Calu3 (cell line): ENCODE results near the gene FAHD2A. TPM values are rescaled to one million over a fixed set of nuclear protein-coding genes. Genes with fewer than 3 reads are reported as not detected.

Source experiments
- BruUV-seq: library from RNA; stranded (reverse); fragments of 400-500 nt; replicated peaks from 2 replicates; lab custom pipeline; 2021; lab: Mats Ljungman, UMichigan
- CTCF ChIA-PET: fragments of 300-600 bp; sonication (Branson Sonifier 250); formaldehyde crosslinking; loops from one replicate; lab custom pipeline; 2022; ENCODE audit warnings: antibody characterized with exemption; lab: Charles Lee
- DNase-seq: peaks from one replicate; pipeline ENCODE4 v3.0.0; 2022
- H3K27ac Mint-ChIP-seq: one replicate; pipeline ENCODE4 v1.8.0; 2022; ENCODE audit warnings: mixed read lengths; ENCODE audit not compliant: unreplicated experiment
- H3K27me3 Mint-ChIP-seq: one replicate; pipeline ENCODE4 v1.8.0; 2022; ENCODE audit warnings: mixed read lengths; ENCODE audit not compliant: unreplicated experiment
- H3K36me3 Mint-ChIP-seq: one replicate; pipeline ENCODE4 v1.8.0; 2022; ENCODE audit warnings: mild to moderate bottlenecking, moderate library complexity, mixed read lengths; ENCODE audit not compliant: insufficient read depth, unreplicated experiment
- H3K4me1 Mint-ChIP-seq: one replicate; pipeline ENCODE4 v1.8.0; 2022; ENCODE audit warnings: mild to moderate bottlenecking, low read depth, mixed read lengths; ENCODE audit not compliant: unreplicated experiment
- H3K4me3 Mint-ChIP-seq: one replicate; pipeline ENCODE4 v1.8.0; 2022; ENCODE audit warnings: mild to moderate bottlenecking, low read depth, moderate library complexity, mixed read lengths; ENCODE audit not compliant: unreplicated experiment
- H3K9me3 Mint-ChIP-seq: one replicate; pipeline ENCODE4 v1.8.0; 2022; ENCODE audit warnings: low read depth, mixed read lengths; ENCODE audit not compliant: unreplicated experiment
- CTCF ChIP-seq: fragments of 200-600 bp; IDR thresholded peaks from one replicate; pipeline ENCODE4 v1.8.0; 2022; ENCODE audit warnings: antibody characterized with exemption; ENCODE audit not compliant: unreplicated experiment
- intact Hi-C: fragments of 100-400 bp; cut with micrococcal nuclease; formaldehyde crosslinking; loops from one replicate; pipeline ENCODE4 v1.10.0; 2022; ENCODE audit not compliant: unreplicated experiment
- total RNA-seq: library from RNA; stranded (reverse); gene quantifications from 2 replicates; pipeline ENCODE4 v1.2.3, GENCODE V29; 2022

Gene FAHD2A
- total RNA-seq, 1 experiment from 2014 or later, result 29.1 TPM

DNA sequence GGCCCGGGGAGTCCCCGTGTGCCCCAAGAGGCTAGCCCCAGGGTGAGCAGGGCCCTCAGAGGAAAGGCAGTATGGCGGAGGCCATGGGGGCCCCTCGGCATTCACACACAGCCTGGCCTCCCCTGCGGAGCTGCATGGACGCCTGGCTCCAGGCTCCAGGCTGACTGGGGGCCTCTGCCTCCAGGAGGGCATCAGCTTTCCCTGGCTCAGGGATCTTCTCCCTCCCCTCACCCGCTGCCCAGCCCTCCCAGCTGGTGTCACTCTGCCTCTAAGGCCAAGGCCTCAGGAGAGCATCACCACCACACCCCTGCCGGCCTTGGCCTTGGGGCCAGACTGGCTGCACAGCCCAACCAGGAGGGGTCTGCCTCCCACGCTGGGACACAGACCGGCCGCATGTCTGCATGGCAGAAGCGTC lies 16.9 kb upstream of the FAHD2A start:
- CTCF ChIA-PET, result no interaction called here
- intact Hi-C loops, result no loop called here
- no TSS peak for BruUV-seq

GRCh38 chr2:95386031-95386430 lies 16.5 kb upstream of the FAHD2A start:
- no peak for TF ChIP-seq CTCF

More for the DNA sequence above, 16.9 kb upstream of the FAHD2A start:
- Mint-ChIP-seq H3K36me3 (no peaks in the 10 kb centered on the region), H3K9me3 (no peaks in the 10 kb centered on the region), H3K27ac (no peak overlapping the region), H3K27me3 (peaks cover 14% of the 10 kb centered on the region), H3K4me1 (no peaks in the 10 kb centered on the region), H3K4me3 (no peak overlapping the region)
- no peak for TF ChIP-seq CTCF
- DNase-seq, result no peak

GRCh38 chr2:95387358-95387757 lies 15.2 kb upstream of the FAHD2A start:
- Mint-ChIP-seq H3K27ac (no peak overlapping the region), H3K4me3 (no peak overlapping the region), H3K36me3 (no peaks in the 10 kb centered on the region), H3K9me3 (no peaks in the 10 kb centered on the region), H3K4me1 (no peaks in the 10 kb centered on the region), H3K27me3 (no peaks in the 10 kb centered on the region)
- no TSS peak for BruUV-seq
- CTCF ChIA-PET, result no interaction called here
- DNase-seq, result no peak
- intact Hi-C loops, result no loop called here
- no peak for TF ChIP-seq CTCF

More at GRCh38 chr2:95386031-95386430, 16.5 kb upstream of the FAHD2A start:
- DNase-seq, result no peak
- H3K27me3 Mint-ChIP-seq, result peaks cover 10% of the 10 kb centered on the region
- intact Hi-C loops, result no loop called here
- CTCF ChIA-PET, result no interaction called here
- H3K4me1 Mint-ChIP-seq, result no peaks in the 10 kb centered on the region
- H3K9me3 Mint-ChIP-seq, result no peaks in the 10 kb centered on the region
- no peaks in the 10 kb centered on the region for H3K36me3 Mint-ChIP-seq
- no TSS peak for BruUV-seq
- H3K4me3 Mint-ChIP-seq, result no peak overlapping the region
- no peak overlapping the region for H3K27ac Mint-ChIP-seq

GRCh38 chr2:95388091-95388692 lies 14.3 kb upstream of the FAHD2A start:
- DNase-seq, result no peak
- Mint-ChIP-seq H3K4me3 (no peak overlapping the region), H3K36me3 (no peaks in the 10 kb centered on the region), H3K27ac (no peak overlapping the region), H3K9me3 (no peaks in the 10 kb centered on the region), H3K27me3 (no peaks in the 10 kb centered on the region), H3K4me1 (no peaks in the 10 kb centered on the region)
- intact Hi-C loops, result no loop called here
- no TSS peak for BruUV-seq
- CTCF ChIA-PET, result interaction anchor here (1.3 kb wide), 1 partner anchor 14 kb away, joined by 3 read pairs; the partner anchor contains the start of gene FAHD2A
- no peak for TF ChIP-seq CTCF
